ENCODE measurements around the gene MOSPD3. TPM values are rescaled to one million over a fixed set of nuclear protein-coding genes. Genes with fewer than 3 reads are reported as not detected.

The MOSPD3 gene
- polyA plus RNA-seq, 1 of the 3 experiments (the other 2 are of a cell fraction): 61.7 TPM

DNA sequence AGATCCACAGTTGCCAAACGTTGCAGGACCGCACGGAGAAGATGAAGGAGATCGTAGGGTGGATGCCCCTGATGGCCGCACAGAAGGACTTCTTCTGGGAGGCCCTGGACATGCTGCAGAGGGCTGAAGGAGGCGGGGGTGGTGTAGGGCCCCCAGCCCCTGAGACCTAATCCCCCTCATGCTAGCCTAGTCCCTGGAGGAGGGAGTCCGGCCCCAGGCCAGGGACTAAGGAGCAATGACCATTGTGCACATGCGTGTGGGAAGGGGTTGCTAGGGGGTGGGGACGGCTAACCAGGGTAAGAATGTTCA is 11.7 kb upstream of the MOSPD3 start:
- Histone ChIP-seq H3K4me2 (no peak overlapping the region), H3K36me3 (replicated peaks in 1 of 2; ENCODE audit: control insufficient read depth in 1 of 2, insufficient read depth in 2 of 2, low read length in 1 of 2) (peaks cover 6 to 8% of the 10 kb centered on the region in 2 experiments), H3K9me2 (no peaks in the 10 kb centered on the region), H3K9ac (no peak overlapping the region), H3K4me1 (ENCODE audit: control insufficient read depth in 1 of 2, insufficient read depth in 2 of 2, low read depth in 1 of 2, low read length in 1 of 2) (peaks cover 10 to 25% of the 10 kb centered on the region in 2 experiments; a peak in 3 of 4 replicates), H3F3A (replicated peaks; ENCODE audit: insufficient read depth) (peaks cover 8% of the 10 kb centered on the region), H4K20me1 (ENCODE audit: insufficient read depth) (no peaks in the 10 kb centered on the region), H3K27ac (ENCODE audit: low read depth in 2 of 2, low read length in 1 of 2) (peak overlapping the region in 1 of 2 experiments; percentile 32; a peak in 1 of 4 replicates), H3K79me2 (ENCODE audit: insufficient read depth) (peaks cover 18% of the 10 kb centered on the region), H3K4me3 (ENCODE audit: low read depth in 2 of 2, low read length in 1 of 2) (no peak overlapping the region), H3K27me3 (ENCODE audit: insufficient read depth) (no peaks in the 10 kb centered on the region), H3K9me3 (no peaks in the 10 kb centered on the region), H2AFZ (ENCODE audit: low read depth) (no peak overlapping the region)
- WGBS (ENCODE audit: low lambda C conversion rate): 92% methylated on average over 9 of the region's 9 CpGs
- TF ChIP-seq EP300 (IDR thresholded peaks at IDR 0.05; ENCODE audit: borderline replicate concordance in 1 of 2, low read depth in 1 of 2, low read length in 1 of 2) (no peak), RAD21 (IDR thresholded peaks at IDR 0.05; ENCODE audit: low read length) (no peak), JUND (IDR thresholded peaks at IDR 0.05) (no peak), SMC3 (IDR thresholded peaks at IDR 0.05; ENCODE audit: low read depth, low read length) (no peak), CHD2 (IDR thresholded peaks at IDR 0.05; ENCODE audit: low read length, partially characterized antibody) (no peak), FOXM1 (IDR thresholded peaks at IDR 0.05; ENCODE audit: low read depth) (no peak), SIN3A (IDR thresholded peaks at IDR 0.05; ENCODE audit: borderline replicate concordance, low read depth, low read length) (no peak), NRF1 (IDR thresholded peaks at IDR 0.05; ENCODE audit: low read depth, low read length) (no peak), TEAD4 (IDR thresholded peaks at IDR 0.05; ENCODE audit: borderline replicate concordance, insufficient read depth) (no peak), ELF1 (IDR thresholded peaks at IDR 0.05) (no peak), POLR2AphosphoS5 (IDR thresholded peaks at IDR 0.05; ENCODE audit: low read depth, low read length) (no peak), YY1 (IDR thresholded peaks at IDR 0.05; ENCODE audit: low read depth) (no peak), MEF2A (IDR thresholded peaks at IDR 0.05; ENCODE audit: borderline replicate concordance, low read depth) (no peak), RFX5 (IDR thresholded peaks at IDR 0.05; ENCODE audit: low read length) (no peak)
- TF ChIP-seq, protein P1, sequence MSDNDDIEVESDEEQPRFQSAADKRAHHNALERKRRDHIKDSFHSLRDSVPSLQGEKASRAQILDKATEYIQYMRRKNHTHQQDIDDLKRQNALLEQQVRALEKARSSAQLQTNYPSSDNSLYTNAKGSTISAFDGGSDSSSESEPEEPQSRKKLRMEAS (IDR thresholded peaks at IDR 0.05; ENCODE audit: low read depth): no peak
- TF ChIP-seq, protein P2, sequence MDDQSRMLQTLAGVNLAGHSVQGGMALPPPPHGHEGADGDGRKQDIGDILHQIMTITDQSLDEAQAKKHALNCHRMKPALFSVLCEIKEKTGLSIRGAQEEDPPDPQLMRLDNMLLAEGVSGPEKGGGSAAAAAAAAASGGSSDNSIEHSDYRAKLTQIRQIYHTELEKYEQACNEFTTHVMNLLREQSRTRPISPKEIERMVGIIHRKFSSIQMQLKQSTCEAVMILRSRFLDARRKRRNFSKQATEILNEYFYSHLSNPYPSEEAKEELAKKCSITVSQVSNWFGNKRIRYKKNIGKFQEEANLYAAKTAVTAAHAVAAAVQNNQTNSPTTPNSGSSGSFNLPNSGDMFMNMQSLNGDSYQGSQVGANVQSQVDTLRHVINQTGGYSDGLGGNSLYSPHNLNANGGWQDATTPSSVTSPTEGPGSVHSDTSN (IDR thresholded peaks at IDR 0.05): no peak
- TF ChIP-seq, protein P3, sequence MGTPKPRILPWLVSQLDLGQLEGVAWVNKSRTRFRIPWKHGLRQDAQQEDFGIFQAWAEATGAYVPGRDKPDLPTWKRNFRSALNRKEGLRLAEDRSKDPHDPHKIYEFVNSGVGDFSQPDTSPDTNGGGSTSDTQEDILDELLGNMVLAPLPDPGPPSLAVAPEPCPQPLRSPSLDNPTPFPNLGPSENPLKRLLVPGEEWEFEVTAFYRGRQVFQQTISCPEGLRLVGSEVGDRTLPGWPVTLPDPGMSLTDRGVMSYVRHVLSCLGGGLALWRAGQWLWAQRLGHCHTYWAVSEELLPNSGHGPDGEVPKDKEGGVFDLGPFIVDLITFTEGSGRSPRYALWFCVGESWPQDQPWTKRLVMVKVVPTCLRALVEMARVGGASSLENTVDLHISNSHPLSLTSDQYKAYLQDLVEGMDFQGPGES (IDR thresholded peaks at IDR 0.05; ENCODE audit: low read depth, low read length): no peak
- TF ChIP-seq, protein P4, sequence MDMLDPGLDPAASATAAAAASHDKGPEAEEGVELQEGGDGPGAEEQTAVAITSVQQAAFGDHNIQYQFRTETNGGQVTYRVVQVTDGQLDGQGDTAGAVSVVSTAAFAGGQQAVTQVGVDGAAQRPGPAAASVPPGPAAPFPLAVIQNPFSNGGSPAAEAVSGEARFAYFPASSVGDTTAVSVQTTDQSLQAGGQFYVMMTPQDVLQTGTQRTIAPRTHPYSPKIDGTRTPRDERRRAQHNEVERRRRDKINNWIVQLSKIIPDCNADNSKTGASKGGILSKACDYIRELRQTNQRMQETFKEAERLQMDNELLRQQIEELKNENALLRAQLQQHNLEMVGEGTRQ (IDR thresholded peaks at IDR 0.05; ENCODE audit: borderline replicate concordance, low read depth, low read length): no peak
- TF ChIP-seq, protein P5, sequence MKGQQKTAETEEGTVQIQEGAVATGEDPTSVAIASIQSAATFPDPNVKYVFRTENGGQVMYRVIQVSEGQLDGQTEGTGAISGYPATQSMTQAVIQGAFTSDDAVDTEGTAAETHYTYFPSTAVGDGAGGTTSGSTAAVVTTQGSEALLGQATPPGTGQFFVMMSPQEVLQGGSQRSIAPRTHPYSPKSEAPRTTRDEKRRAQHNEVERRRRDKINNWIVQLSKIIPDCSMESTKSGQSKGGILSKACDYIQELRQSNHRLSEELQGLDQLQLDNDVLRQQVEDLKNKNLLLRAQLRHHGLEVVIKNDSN (IDR thresholded peaks at IDR 0.05; ENCODE audit: borderline replicate concordance, low read depth): no peak
- DNase-seq: no peak
- POLR2A ChIA-PET: interaction anchor here (3.6 kb wide), 1 partner anchor 15 kb away, joined by 63 read pairs; the partner anchor contains the start of genes FBXO24 and LRCH4
- CTCF ChIA-PET: interaction anchor here (2.0 to 3.8 kb wide), 2 partner anchors 32 to 91 kb away, joined by 8 to 28 read pairs; no protein-coding TSS in a partner anchor

Data from SK-N-SH (cell line).